Activated CD8-positive, alpha-beta T cell treated with anti-CD3 and anti-CD28 coated beads, Interleukin-2, amount 10 ng/mL, durations not matched to agents 7 days and 5 days (primary cell): ENCODE measurements around the gene SPSB1. TPM values are rescaled to one million over a fixed set of nuclear protein-coding genes. Genes with fewer than 3 reads are reported as not detected.
"Not testable (repeated sequence)": the region's sequence is repeated elsewhere in the genome, so short reads cannot be mapped to it uniquely, and the experiment has no call there.

Experiments used
- ATAC-seq: fragments of 150-1000 bp; cut with Tn5 transposase; one replicate; pipeline ENCODE4 v1.10.0; 2021; ENCODE audit warnings: moderate library complexity
- CTCF ChIA-PET: fragments of 350-600 bp; sonication (Branson Sonifier 250); formaldehyde crosslinking; loops from one replicate; lab custom pipeline; 2021; ENCODE audit warnings: antibody characterized with exemption; lab: Charles Lee
- POLR2A ChIA-PET: fragments of 350-600 bp; sonication (Branson Sonifier 250); formaldehyde crosslinking; loops from one replicate; lab custom pipeline; 2021; ENCODE audit warnings: antibody characterized with exemption; lab: Charles Lee
- DNase-seq: peaks from one replicate; pipeline ENCODE4 v3.0.0-alpha.2; 2020
- H3K27ac Mint-ChIP-seq: one replicate; pipeline ENCODE4 v1.8.0; 2021; ENCODE audit warnings: mild to moderate bottlenecking, mixed read lengths
- H3K27me3 Mint-ChIP-seq: one replicate; pipeline ENCODE4 v1.8.0; 2021; ENCODE audit warnings: low read depth, mixed read lengths
- H3K36me3 Mint-ChIP-seq: one replicate; pipeline ENCODE4 v1.8.0; 2021; ENCODE audit warnings: low read depth, mixed read lengths
- H3K4me1 Mint-ChIP-seq: one replicate; pipeline ENCODE4 v1.8.0; 2021; ENCODE audit warnings: low read depth, mixed read lengths
- H3K4me3 Mint-ChIP-seq: one replicate; pipeline ENCODE4 v1.8.0; 2021; ENCODE audit warnings: mild to moderate bottlenecking, mixed read lengths
- H3K9me3 Mint-ChIP-seq: one replicate; pipeline ENCODE4 v1.8.0; 2022; ENCODE audit warnings: mixed read lengths; ENCODE audit not compliant: insufficient read depth
- total RNA-seq, 2 experiments: library from RNA; stranded (reverse); gene quantifications; one replicate each; pipeline ENCODE4 v1.2.3, GENCODE V29; 2021

The SPSB1 gene
- total RNA-seq, 2 experiments from 2014 or later, result 1.1 TPM

DNA sequence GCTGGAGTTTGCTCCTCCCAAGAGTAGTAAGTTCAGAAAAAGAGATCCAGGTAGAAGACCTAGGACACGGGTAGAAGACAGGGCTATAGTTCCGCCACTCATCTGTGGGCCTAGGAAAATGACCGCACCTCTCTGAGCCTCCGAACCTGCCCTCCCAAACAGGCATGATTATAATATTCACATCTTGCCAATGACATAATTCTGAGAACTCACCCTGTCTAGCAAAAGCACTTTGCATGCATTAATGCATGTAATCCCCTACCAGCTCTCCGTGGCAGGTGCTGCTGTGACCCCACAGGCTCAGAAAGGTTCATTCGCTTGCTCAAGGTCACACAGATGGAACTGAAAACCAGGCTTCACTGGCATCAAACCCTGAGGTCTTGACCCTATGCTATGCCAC lies 88.0 kb downstream of the SPSB1 start:
- Mint-ChIP-seq H3K4me1 (no peaks in the 10 kb centered on the region), H3K9me3 (no peaks in the 10 kb centered on the region), H3K4me3 (no peak overlapping the region), H3K27me3 (peaks cover 3% of the 10 kb centered on the region), H3K27ac (no peak overlapping the region), H3K36me3 (no peaks in the 10 kb centered on the region)
- DNase-seq, result no peak
- no peak for ATAC-seq
- POLR2A ChIA-PET, result no interaction called here
- CTCF ChIA-PET, result no interaction called here

DNA sequence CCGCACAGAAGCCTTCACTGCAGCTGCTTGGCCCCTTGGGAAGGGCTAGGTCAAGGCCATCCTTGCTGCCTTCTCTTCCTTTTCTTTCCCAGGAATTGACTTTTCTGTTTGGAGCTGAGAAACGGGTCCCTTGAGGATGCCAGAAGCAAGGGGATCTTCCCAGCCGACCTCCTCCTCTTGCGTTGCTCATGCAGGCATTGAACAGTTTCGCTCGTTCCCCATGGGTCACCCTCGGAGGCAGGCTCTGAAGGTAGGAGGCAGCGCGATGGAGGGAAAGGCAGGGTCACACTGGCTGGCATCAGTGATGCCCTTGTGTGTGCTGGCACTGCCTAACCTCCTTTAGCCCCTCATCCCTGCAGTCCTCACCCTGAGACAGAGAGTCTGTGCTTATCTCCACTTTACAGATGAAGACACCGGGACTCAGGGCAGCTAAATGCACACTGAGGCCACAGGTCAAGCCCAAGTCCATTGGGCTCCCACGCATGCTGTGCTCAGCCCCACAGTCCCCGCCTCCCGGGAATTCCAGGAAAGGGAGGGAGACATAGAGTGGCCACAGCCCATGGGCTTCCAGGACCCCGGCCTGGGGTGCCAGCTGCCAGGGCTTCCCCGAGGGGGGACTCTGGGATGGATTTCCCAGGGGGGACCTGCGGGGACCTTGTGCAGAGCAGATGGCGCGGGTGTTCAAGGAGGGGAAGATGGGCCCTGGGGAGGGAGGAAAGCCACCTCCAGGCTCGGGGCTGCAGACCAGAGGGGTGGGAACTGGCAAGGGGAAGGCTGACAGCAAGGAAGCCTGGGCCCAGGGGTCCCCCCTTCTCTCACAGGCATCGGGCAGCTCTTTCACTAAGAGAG lies 90.2 kb downstream of the SPSB1 start:
- DNase-seq, result no peak
- Mint-ChIP-seq H3K27ac (no peak overlapping the region), H3K4me1 (no peaks in the 10 kb centered on the region), H3K9me3 (no peaks in the 10 kb centered on the region), H3K36me3 (no peaks in the 10 kb centered on the region), H3K27me3 (peaks cover 8% of the 10 kb centered on the region), H3K4me3 (no peak overlapping the region)
- ChIA-PET CTCF (no interaction called here), POLR2A (interaction anchor here (0.7 kb wide), 1 partner anchor 759 kb away, joined by 4 read pairs; no protein-coding TSS in a partner anchor)
- ATAC-seq, result no peak

DNA sequence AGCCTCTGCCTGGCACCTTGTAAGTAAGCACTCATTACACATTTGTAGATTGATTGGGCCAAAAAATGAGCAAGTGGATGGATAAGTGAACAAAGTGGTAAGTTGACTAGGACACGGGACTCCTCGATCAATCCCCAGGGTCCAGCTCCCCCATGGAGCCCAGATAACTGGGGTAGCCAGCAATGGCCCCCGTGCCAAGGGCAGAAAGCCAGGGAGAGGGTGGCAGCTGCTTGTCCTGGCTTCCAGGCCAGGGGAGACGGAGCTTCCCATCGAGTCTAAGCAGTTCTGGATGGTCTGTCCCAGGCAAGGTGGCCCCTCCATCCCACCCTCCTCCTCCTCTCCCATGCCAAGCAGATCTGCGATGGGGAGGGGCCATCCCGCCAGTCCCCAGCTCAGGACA lies 91.4 kb downstream of the SPSB1 start:
- Mint-ChIP-seq H3K27me3 (peaks cover 8% of the 10 kb centered on the region), H3K4me3 (no peak overlapping the region), H3K9me3 (no peaks in the 10 kb centered on the region), H3K27ac (no peak overlapping the region), H3K4me1 (no peaks in the 10 kb centered on the region), H3K36me3 (no peaks in the 10 kb centered on the region)
- DNase-seq (no peak), ATAC-seq (no peak)
- POLR2A ChIA-PET, result interaction anchor here (0.8 kb wide), 1 partner anchor 13 kb away, joined by 3 read pairs; no protein-coding TSS in a partner anchor
- CTCF ChIA-PET, result no interaction called here

DNA sequence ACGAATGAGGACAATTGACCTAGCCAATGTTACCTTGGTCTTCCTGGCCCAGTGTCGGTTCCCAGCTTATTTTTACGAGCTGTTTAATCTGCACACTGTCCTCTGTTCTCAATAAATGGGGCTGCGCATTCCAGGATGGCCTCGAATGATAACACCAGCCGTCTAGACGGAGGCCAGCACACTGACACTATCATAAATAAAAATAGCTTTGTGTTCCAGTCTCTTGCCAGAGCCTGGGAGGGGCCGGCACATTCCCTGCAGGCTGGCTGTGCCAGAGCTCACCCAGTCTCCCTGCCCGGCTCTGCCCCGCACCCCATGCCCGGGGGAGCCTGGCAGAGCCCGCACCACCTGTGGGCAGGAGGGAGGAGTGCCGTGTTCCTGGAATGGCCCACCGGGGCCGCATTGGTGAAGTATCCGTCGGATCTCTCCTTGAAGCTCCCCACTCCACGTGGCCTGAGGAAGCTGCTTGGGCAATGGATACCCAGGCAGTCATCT lies 92.1 kb downstream of the SPSB1 start:
- Mint-ChIP-seq H3K4me1 (peaks cover 3% of the 10 kb centered on the region), H3K4me3 (no peak overlapping the region), H3K27ac (no peak overlapping the region), H3K27me3 (peaks cover 12% of the 10 kb centered on the region), H3K36me3 (no peaks in the 10 kb centered on the region), H3K9me3 (no peaks in the 10 kb centered on the region)
- POLR2A ChIA-PET, result no interaction called here
- CTCF ChIA-PET, result no interaction called here
- ATAC-seq, result no peak
- DNase-seq, result no peak

DNA sequence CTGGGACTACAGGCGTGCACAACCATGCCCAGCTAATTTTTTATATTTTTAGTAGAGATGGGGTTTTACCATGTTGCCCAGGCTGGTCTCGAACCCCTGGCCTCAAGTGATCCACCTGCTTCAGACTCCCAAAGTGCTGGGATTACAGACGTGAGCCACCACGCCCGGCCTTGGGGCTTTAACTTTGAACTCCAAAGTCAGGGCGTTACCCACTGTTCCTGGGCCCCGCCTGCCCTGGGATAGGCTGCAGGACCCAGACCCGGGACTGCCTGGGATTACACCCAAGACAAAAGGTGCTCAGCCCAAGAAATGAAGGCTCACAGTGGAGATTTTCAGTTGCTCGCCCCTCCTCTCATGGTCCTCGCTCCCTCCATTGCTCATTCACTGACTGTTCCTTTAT lies 92.7 kb downstream of the SPSB1 start:
- H3K4me1 Mint-ChIP-seq, H3K27ac Mint-ChIP-seq, H3K36me3 Mint-ChIP-seq, ATAC-seq, DNase-seq, H3K9me3 Mint-ChIP-seq, POLR2A ChIA-PET, CTCF ChIA-PET, H3K4me3 Mint-ChIP-seq: not testable (repeated sequence)
- H3K27me3 Mint-ChIP-seq, result peaks cover 14% of the 10 kb centered on the region

DNA sequence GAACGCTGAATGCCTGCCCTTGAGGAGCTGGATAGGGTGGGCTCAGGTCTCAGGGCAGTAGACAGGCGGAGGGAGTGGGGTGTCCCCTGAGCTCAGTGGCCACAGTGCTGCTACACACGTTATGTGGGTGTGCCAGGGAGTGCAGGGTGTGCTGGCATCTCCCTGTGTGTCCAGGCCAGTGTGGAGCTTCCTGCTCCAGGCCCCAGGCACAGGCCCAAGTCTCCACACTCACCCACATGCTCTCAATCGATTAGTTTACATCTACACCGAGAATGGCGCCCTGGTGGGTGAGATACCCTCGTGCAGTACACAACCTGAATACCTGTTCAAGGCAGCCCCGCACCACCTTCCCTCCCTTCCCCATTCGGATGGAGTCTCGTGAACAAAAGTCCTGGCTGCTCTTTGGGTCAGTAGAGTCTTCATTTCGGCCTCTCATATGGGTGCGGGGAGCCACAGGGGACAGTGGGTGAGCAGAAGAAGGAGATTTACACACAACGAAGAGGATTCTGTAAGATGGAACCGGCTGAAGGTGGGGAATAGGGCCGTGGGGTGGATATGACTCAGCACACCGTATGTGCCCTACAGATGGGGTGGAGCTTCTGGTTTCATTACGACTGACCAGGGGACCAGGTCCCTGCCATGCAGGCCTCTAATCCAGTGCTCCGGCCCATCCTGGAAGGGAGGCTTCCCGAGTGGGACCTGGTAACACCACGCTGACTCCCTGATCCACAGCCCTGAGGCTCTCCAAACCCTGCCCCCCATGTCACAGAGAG lies 93.3 kb downstream of the SPSB1 start:
- Mint-ChIP-seq H3K4me1 (peaks cover 5% of the 10 kb centered on the region), H3K27me3 (peaks cover 12% of the 10 kb centered on the region), H3K4me3 (no peak overlapping the region), H3K36me3 (no peaks in the 10 kb centered on the region), H3K27ac (no peak overlapping the region), H3K9me3 (no peaks in the 10 kb centered on the region)
- ChIA-PET CTCF (no interaction called here), POLR2A (no interaction called here)
- DNase-seq, result no peak
- ATAC-seq, result no peak

DNA sequence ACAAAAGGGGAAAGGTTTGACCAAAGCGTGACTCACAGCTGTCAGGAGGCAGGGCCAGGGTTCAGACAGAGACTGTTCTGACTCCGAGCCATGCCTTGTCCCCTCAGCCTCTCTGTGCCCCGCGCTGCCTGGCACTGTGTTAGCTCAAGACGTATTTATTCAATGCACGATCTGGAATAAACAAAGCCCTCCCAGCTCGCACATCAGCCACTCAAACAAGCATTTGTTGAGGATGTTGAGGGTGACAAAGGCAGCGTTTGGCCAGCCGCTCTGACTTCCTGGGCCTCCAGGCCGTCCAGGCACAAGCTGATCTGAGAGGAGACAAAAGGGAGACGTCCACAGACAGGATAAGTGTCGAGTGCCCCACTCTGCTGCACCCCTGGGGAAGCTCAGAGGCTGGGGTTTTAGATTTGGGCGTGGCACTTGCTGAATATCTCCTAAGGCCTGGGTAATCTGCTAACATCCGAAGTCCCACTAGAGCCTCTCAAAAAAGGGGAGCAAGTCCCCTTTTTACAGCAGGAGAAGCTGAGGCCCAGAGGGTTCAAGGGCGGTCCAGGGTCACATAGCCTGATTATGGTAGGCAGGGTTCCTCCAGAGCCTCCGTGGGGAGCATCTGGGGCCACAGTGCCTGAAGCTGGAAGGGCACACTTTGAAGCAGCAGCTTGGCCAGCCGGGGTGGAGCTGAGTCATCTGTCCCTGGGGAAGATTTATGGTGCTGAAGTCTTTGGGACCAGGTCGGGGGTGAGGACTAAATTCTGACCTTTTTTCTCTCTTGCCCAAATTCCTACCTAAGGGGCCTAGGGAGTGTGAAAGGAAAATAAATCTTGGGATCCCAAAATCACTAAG lies 95.9 kb downstream of the SPSB1 start:
- Mint-ChIP-seq H3K27ac (no peak overlapping the region), H3K9me3 (no peaks in the 10 kb centered on the region), H3K27me3 (peaks cover 12% of the 10 kb centered on the region), H3K4me3 (no peak overlapping the region), H3K4me1 (peaks cover 5% of the 10 kb centered on the region), H3K36me3 (no peaks in the 10 kb centered on the region)
- no peak for DNase-seq
- ChIA-PET POLR2A (no interaction called here), CTCF (interaction anchor here (1.5 kb wide), 1 partner anchor 10 kb away, joined by 4 read pairs; no protein-coding TSS in a partner anchor)
- ATAC-seq, result no peak

DNA sequence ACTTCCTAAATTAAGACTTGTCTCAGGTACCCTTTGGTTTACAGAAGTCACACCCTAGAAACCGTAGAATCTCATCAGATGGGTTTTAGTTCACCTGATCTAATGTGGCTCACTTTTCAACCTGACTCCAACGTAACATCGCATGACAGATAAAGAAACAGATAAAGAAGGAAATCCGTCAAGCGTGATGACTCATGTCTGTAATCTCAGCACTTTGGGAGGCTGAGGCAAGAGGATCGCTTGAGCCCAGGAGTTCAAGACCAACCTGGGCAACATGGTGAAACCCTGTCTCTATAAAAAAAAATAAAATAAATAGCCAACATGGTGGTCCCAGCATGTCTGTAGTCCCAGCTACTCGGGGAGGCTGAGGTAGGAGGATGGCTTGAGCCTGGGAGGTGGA lies 97.3 kb downstream of the SPSB1 start:
- H3K36me3 Mint-ChIP-seq, result no peaks in the 10 kb centered on the region
- no peak overlapping the region for H3K4me3 Mint-ChIP-seq
- POLR2A ChIA-PET, result no interaction called here
- H3K9me3 Mint-ChIP-seq, result no peaks in the 10 kb centered on the region
- peaks cover 10% of the 10 kb centered on the region for H3K27me3 Mint-ChIP-seq
- ATAC-seq, result no peak
- DNase-seq, result no peak
- no peak overlapping the region for H3K27ac Mint-ChIP-seq
- peaks cover 5% of the 10 kb centered on the region for H3K4me1 Mint-ChIP-seq
- CTCF ChIA-PET, result interaction anchor here (1.5 kb wide), 1 partner anchor 9 kb away, joined by 4 read pairs; no protein-coding TSS in a partner anchor

DNA sequence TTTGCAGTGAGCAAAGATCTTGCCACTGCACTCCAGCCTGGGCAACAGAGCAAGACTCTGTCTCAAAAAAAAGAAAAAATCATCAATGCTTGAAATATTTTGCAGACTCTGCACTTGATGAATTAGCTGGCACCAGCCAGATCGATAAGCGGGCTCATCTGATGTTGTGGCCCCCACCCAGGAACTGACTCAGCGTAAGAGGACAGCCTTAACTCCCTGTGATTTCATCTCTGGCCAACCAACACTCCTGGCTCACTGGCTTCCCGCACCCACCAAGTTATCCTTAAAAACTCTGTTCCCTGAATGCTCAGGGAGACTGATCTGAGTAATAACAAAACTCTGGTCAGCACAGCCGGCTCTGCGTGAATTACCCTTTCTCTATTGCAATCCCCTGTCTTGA lies 98.9 kb downstream of the SPSB1 start:
- peaks cover 5% of the 10 kb centered on the region for H3K4me1 Mint-ChIP-seq
- no peaks in the 10 kb centered on the region for H3K36me3 Mint-ChIP-seq
- H3K27ac Mint-ChIP-seq, result no peak overlapping the region
- ATAC-seq, result no peak
- CTCF ChIA-PET, result no interaction called here
- H3K27me3 Mint-ChIP-seq, result peaks cover 8% of the 10 kb centered on the region
- H3K9me3 Mint-ChIP-seq, result no peaks in the 10 kb centered on the region
- no peak for DNase-seq
- no peak overlapping the region for H3K4me3 Mint-ChIP-seq
- POLR2A ChIA-PET, result no interaction called here

DNA sequence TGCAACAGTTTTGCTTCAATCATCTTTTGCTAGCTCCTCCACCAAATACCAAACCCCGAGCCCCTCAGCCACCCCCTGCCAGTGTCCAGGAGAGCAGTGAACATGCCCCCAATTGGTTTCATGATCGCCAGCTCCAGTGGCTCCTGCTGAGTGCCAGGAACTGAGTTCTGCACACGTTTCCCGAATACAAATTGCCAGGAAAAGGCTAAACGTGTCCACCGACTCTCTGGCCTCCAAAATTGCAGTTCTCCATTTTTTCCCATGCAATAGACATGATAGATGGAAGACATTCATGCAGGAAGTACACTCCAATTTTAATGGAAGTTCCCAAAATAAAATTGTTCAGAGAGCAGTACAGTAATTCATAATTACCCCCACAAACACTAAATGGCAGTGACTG lies 101.3 kb downstream of the SPSB1 start:
- no peak for DNase-seq
- Mint-ChIP-seq H3K36me3 (no peaks in the 10 kb centered on the region), H3K27me3 (peaks cover 7% of the 10 kb centered on the region), H3K4me1 (peaks cover 6% of the 10 kb centered on the region), H3K4me3 (no peak overlapping the region), H3K27ac (no peak overlapping the region), H3K9me3 (no peaks in the 10 kb centered on the region)
- CTCF ChIA-PET, result no interaction called here
- ATAC-seq, result no peak
- POLR2A ChIA-PET, result no interaction called here

DNA sequence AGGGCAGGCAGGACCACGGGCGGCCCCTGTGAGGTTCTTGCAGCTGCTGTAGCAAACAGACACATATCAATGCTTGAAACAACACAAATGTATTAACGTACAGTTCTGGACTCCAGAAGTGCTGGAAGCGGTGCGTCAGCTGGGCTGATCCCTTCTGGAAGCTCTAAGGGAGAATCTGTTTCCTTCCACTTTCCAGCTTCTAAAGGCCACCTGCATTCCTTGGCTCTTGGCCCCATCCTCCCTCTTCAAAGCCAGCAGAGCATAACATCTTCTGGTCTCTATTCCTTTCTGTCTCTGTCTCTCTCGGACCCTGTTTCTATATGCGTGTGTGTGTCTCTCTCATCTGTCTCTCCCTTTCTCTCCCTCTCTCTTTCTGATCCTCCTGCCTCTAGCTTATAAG lies 102.3 kb downstream of the SPSB1 start:
- H3K9me3 Mint-ChIP-seq, result no peaks in the 10 kb centered on the region
- CTCF ChIA-PET, result no interaction called here
- no peak for ATAC-seq

More for the DNA sequence above, 102.3 kb downstream of the SPSB1 start:
- H3K27me3 Mint-ChIP-seq, result peaks cover 2% of the 10 kb centered on the region
- POLR2A ChIA-PET, result no interaction called here
- no peaks in the 10 kb centered on the region for H3K36me3 Mint-ChIP-seq
- no peak overlapping the region for H3K4me3 Mint-ChIP-seq
- H3K4me1 Mint-ChIP-seq, result peaks cover 4% of the 10 kb centered on the region
- no peak for DNase-seq
- H3K27ac Mint-ChIP-seq, result no peak overlapping the region
